Activated T-cell treated with anti-CD3 and anti-CD28 coated beads, Interleukin-2, amount 50 U/mL, for 4 hours (primary cell): ENCODE measurements around the gene GARIN6. TPM values are rescaled to one million over a fixed set of nuclear protein-coding genes. Genes with fewer than 3 reads are reported as not detected.

Experiments used
- ATAC-seq, 2 donors: fragments of 200-7000 bp; cut with Tn5 transposase; one replicate each; pipeline ENCODE4 v1.10.0; 2021
- DNase-seq: peaks from one replicate; pipeline ENCODE4 v3.0.0-alpha.2; 2020
- H3K27me3 Mint-ChIP-seq: one replicate; pipeline ENCODE4 v1.8.0; 2021; ENCODE audit warnings: low read depth, mixed read lengths
- H3K36me3 Mint-ChIP-seq: one replicate; pipeline ENCODE4 v1.8.0; 2022; ENCODE audit warnings: mixed read lengths; ENCODE audit not compliant: insufficient read depth
- H3K4me1 Mint-ChIP-seq: one replicate; pipeline ENCODE4 v1.8.0; 2021; ENCODE audit warnings: low read depth, mixed read lengths
- H3K4me3 Mint-ChIP-seq: one replicate; pipeline ENCODE4 v1.8.0; 2021; ENCODE audit warnings: mild to moderate bottlenecking, moderate library complexity, mixed read lengths
- H3K9me3 Mint-ChIP-seq: one replicate; pipeline ENCODE4 v1.8.0; 2021; ENCODE audit warnings: mixed read lengths
- total RNA-seq, 3 donors: library from RNA; stranded (reverse); gene quantifications; one replicate each; pipeline ENCODE4 v1.2.1, GENCODE V29; 2021

Gene GARIN6
- total RNA-seq, 3 donors from 2014 or later: not detected

- H3K27me3 Mint-ChIP-seq: no peaks in the 10 kb centered on the region
- H3K4me3 Mint-ChIP-seq: no peak overlapping the region
- H3K36me3 Mint-ChIP-seq: no peaks in the 10 kb centered on the region
- H3K4me1 Mint-ChIP-seq: no peaks in the 10 kb centered on the region
- ATAC-seq: no peak
- H3K9me3 Mint-ChIP-seq: peaks cover 13% of the 10 kb centered on the region
- no peak for DNase-seq
Measured at GRCh38 chr12:99670635-99671034, 23.1 kb downstream of the GARIN6 start.

- Mint-ChIP-seq H3K4me3 (no peak overlapping the region), H3K9me3 (peaks cover 10% of the 10 kb centered on the region), H3K36me3 (no peaks in the 10 kb centered on the region), H3K27me3 (no peaks in the 10 kb centered on the region), H3K4me1 (no peaks in the 10 kb centered on the region)
- ATAC-seq: no peak
- no peak for DNase-seq
Measured at GRCh38 chr12:99680276-99680675, 32.7 kb downstream of the GARIN6 start.

GRCh38 chr12:99686142-99686541 is 38.6 kb downstream of the GARIN6 start:
- DNase-seq (no peak), ATAC-seq (no peak)
- H3K27me3 Mint-ChIP-seq: no peaks in the 10 kb centered on the region
- no peaks in the 10 kb centered on the region for H3K36me3 Mint-ChIP-seq
- no peak overlapping the region for H3K4me3 Mint-ChIP-seq
- no peaks in the 10 kb centered on the region for H3K4me1 Mint-ChIP-seq
- peaks cover 18% of the 10 kb centered on the region for H3K9me3 Mint-ChIP-seq

- ATAC-seq (no peak), DNase-seq (no peak)
- no peaks in the 10 kb centered on the region for H3K27me3 Mint-ChIP-seq
- no peaks in the 10 kb centered on the region for H3K36me3 Mint-ChIP-seq
- no peaks in the 10 kb centered on the region for H3K4me1 Mint-ChIP-seq
- peaks cover 6% of the 10 kb centered on the region for H3K9me3 Mint-ChIP-seq
- H3K4me3 Mint-ChIP-seq: no peak overlapping the region
Measured at GRCh38 chr12:99695050-99695449, 47.5 kb downstream of the GARIN6 start.
